GM19395 (cell line): ENCODE results near the gene CHL1.

Experiments used
- ATAC-seq: cut with Tn5 transposase; IDR thresholded peaks from one replicate; pipeline ENCODE4 v1.9.1; 2021; ENCODE audit warnings: mild to moderate bottlenecking, moderate library complexity; ENCODE audit not compliant: unreplicated experiment

CHL1 gene

GRCh38 chr3:217948-218347, 21.4 kb downstream of the CHL1 start:
- no peak for ATAC-seq

GRCh38 chr3:228442-229182, 32.0 kb downstream of the CHL1 start:
- ATAC-seq = no peak

GRCh38 chr3:229183-229661, 32.7 kb downstream of the CHL1 start:
- ATAC-seq = no peak

GRCh38 chr3:236881-237280, 40.3 kb downstream of the CHL1 start:
- no peak for ATAC-seq

- no peak for ATAC-seq
These were observed 46.2 kb downstream of the CHL1 start for GRCh38 chr3:242602-243355.

- no peak for ATAC-seq
These were observed 46.8 kb downstream of the CHL1 start for GRCh38 chr3:243356-243725.

- ATAC-seq = no peak
These were observed 47.5 kb downstream of the CHL1 start for GRCh38 chr3:244041-244440.

GRCh38 chr3:247916-248315, 51.4 kb downstream of the CHL1 start:
- ATAC-seq = no peak

GRCh38 chr3:248864-249520, 52.4 kb downstream of the CHL1 start:
- ATAC-seq = no peak

- ATAC-seq = no peak
These were observed 53.2 kb downstream of the CHL1 start for GRCh38 chr3:249587-250262.

- ATAC-seq = no peak
These were observed 59.9 kb downstream of the CHL1 start for GRCh38 chr3:256501-256900.

- no peak for ATAC-seq
These were observed 61.3 kb downstream of the CHL1 start for GRCh38 chr3:257826-258225.

GRCh38 chr3:260898-261297, 64.3 kb downstream of the CHL1 start:
- ATAC-seq = no peak

GRCh38 chr3:263393-263792, 66.8 kb downstream of the CHL1 start:
- ATAC-seq = no peak

- ATAC-seq = no peak
These were observed 68.0 kb downstream of the CHL1 start for GRCh38 chr3:264394-265156.

GRCh38 chr3:267101-267500, 70.5 kb downstream of the CHL1 start:
- no peak for ATAC-seq

- ATAC-seq = peak; percentile 56
These were observed 74.1 kb downstream of the CHL1 start for GRCh38 chr3:270688-271087.

- no peak for ATAC-seq
These were observed 78.4 kb downstream of the CHL1 start for GRCh38 chr3:274927-275326.

GRCh38 chr3:277873-278272, 81.3 kb downstream of the CHL1 start:
- ATAC-seq = peak; percentile 19

- peak; percentile 84 for ATAC-seq
These were observed 81.9 kb downstream of the CHL1 start for GRCh38 chr3:278300-279064.
